Endodermal cell (in vitro differentiated cells): Measurements from ENCODE around the gene SLC39A3. TPM values are rescaled to one million over a fixed set of nuclear protein-coding genes. Genes with fewer than 3 reads are reported as not detected.

Source experiments
- DNase-seq: peaks from one replicate; pipeline ENCODE4 v3.0.0-alpha.2; 2017
- H3K27ac ChIP-seq: 2 replicates; pipeline ENCODE4 v1.5.1; 2013; ENCODE audit warnings: mild to moderate bottlenecking, low read depth, low read length, moderate library complexity
- H3K27me3 ChIP-seq: 2 replicates; pipeline ENCODE4 v1.6.1; 2013; ENCODE audit warnings: mild to moderate bottlenecking, low read length, moderate library complexity; ENCODE audit not compliant: insufficient read depth, control insufficient read depth, poor library complexity, severe bottlenecking
- H3K36me3 ChIP-seq: 2 replicates; pipeline ENCODE4 v1.7.0; 2013; ENCODE audit warnings: mild to moderate bottlenecking, low read length, moderate library complexity; ENCODE audit not compliant: control insufficient read depth, insufficient read depth
- H3K4me1 ChIP-seq: one replicate; pipeline ENCODE4 v1.7.0; 2013; ENCODE audit warnings: low read length; ENCODE audit not compliant: control insufficient read depth, insufficient read depth
- H3K4me3 ChIP-seq: 2 replicates; pipeline ENCODE4 v1.5.1; 2013; ENCODE audit warnings: mild to moderate bottlenecking, low read length, moderate library complexity
- H3K9ac ChIP-seq: 2 replicates; pipeline ENCODE4 v1.6.1; 2013; ENCODE audit warnings: mild to moderate bottlenecking, low read length, moderate library complexity; ENCODE audit not compliant: poor library complexity, severe bottlenecking; ENCODE audit errors: extremely low read depth
- H3K9me3 ChIP-seq: 2 replicates; pipeline ENCODE4 v1.6.1; 2013; ENCODE audit warnings: mild to moderate bottlenecking, low read length, moderate library complexity; ENCODE audit not compliant: control insufficient read depth
- H3K27ac Mint-ChIP-seq: 2 replicates; pipeline ENCODE4 v1.8.0; 2020; ENCODE audit warnings: mixed read lengths
- H3K27me3 Mint-ChIP-seq: 2 replicates; pipeline ENCODE4 v1.8.0; 2021; ENCODE audit warnings: mild to moderate bottlenecking, mixed read lengths; ENCODE audit not compliant: insufficient read depth
- H3K36me3 Mint-ChIP-seq: 2 replicates; pipeline ENCODE4 v1.8.0; 2020; ENCODE audit warnings: low read depth, mixed read lengths
- H3K4me1 Mint-ChIP-seq: 2 replicates; pipeline ENCODE4 v1.8.0; 2020; ENCODE audit warnings: mixed read lengths
- H3K4me3 Mint-ChIP-seq: 2 replicates; pipeline ENCODE4 v1.8.0; 2020; ENCODE audit warnings: mild to moderate bottlenecking, moderate library complexity, mixed read lengths
- H3K9me3 Mint-ChIP-seq: 2 replicates; pipeline ENCODE4 v1.8.0; 2020; ENCODE audit warnings: mild to moderate bottlenecking, mixed read lengths
- CTCF ChIP-seq: fragments of 200-600 bp; sonication (generic); conservative IDR thresholded peaks from 2 replicates; pipeline ENCODE4 v1.5.0; 2021; ENCODE audit warnings: antibody characterized with exemption, mild to moderate bottlenecking
- WGBS, 2 experiments: methylation state at CpG; one replicate each; pipeline versions ENCODE4 v1.1.5 to v1.1.7; 2013; ENCODE audit warnings: missing lambda C conversion rate in 2 of 2, mixed read lengths in 1 of 2; ENCODE audit not compliant: insufficient coverage in 1 of 2, insufficient read length in 1 of 2; 5-methylcytosine and 5-hydroxymethylcytosine counted together
- total RNA-seq, 2 donors: library from RNA; stranded (reverse); fragmentation: NEBNext Ultra II Directional in 1 of 2; extraction: Animal tissue kit (Norgen Biotek cat#: 25700) in 1 of 2; gene quantifications; 2 replicates in 1 of 2; 3 replicates in 1 of 2; pipeline ENCODE4 v1.2.1, GENCODE V29; 2021

The SLC39A3 gene
- total RNA-seq, 2 donors from 2014 or later: 25.3 to 28.6 TPM

DNA sequence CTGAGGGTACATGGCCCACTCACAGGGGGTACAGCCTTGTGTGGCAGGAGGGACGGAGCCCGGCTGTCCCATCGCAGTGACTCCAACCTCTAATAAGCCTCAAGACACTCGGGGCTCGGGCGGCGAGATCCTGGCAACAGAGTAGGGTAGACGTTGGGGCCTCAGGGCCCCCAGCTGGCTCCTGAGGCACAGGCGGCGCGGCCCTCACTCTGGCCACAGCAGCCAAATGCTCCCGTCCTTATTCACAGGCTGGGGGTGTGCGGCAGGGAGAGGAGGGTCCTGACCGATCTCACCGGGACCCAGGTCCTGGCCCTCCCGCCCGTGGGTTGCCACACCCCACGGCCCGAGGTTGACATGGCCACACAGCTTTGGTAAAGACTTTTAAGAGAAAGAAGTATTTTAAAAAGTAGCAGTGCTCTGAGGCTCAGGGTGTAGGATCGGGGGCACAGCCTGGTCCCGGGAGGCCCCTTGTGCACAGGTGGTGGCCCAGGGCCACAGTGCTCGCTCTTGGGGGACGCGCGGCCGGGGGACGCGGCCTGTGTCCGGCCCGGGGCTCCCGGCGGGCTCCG is 7.6 kb downstream of the SLC39A3 start:
- Histone ChIP-seq H3K9ac (no peak overlapping the region), H3K36me3 (peaks cover 17% of the 10 kb centered on the region), H3K4me3 (no peak overlapping the region), H3K27me3 (no peaks in the 10 kb centered on the region), H3K27ac (no peak overlapping the region), H3K9me3 (peaks cover 6% of the 10 kb centered on the region), H3K4me1 (no peaks in the 10 kb centered on the region)
- WGBS, 2 experiments: 92 to 96% methylated on average over 9 to 33 of the region's 33 CpGs
- no peak for DNase-seq
- Mint-ChIP-seq H3K4me1 (no peaks in the 10 kb centered on the region), H3K4me3 (no peak overlapping the region), H3K27me3 (peaks cover 4% of the 10 kb centered on the region), H3K36me3 (peaks cover 35% of the 10 kb centered on the region), H3K27ac (no peak overlapping the region), H3K9me3 (peaks cover 3% of the 10 kb centered on the region)
- TF ChIP-seq CTCF: no peak

DNA sequence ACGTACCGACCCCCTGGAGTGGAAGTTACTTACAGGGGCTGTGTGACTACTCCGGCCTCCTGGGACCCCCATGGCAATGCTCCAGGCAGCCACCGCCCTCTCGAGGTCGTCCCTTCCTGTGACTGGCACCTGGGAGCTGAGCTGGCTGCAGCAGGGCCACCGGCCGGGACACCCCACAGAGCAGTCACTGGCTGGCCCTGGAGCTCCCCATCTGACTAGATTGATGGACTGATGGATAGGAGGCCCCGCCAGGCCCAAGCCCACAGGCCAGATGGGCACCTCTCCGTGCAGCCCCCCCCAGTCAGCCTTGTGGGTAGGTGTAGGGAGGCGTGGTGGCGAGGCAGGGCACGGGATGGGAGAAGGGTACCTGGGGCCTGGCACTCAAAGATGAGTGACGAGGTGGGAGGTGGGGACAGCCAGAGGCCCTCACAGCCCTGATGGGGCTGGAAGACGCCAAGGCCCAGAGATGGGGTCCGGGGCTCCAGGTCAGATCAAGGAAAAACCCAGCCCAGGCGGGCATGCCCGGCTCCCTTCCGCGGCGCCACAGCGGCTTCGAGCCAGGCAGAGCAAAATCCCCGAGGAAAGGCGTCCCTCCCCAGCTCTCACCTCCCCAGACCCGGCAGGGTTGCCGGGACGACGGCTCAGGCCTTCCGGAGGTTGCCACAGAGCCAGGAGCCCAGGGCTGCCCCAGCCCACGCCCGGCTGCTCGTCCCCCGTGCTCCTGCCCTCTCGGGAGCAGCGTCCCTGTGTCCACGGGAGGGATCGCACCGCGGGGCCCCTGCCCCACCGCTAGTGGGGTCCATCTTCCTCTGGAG is 8.4 kb downstream of the SLC39A3 start:
- Histone ChIP-seq H3K27ac (no peak overlapping the region), H3K9me3 (peaks cover under 1% of the 10 kb centered on the region), H3K27me3 (no peaks in the 10 kb centered on the region), H3K4me1 (no peaks in the 10 kb centered on the region), H3K4me3 (no peak overlapping the region), H3K9ac (no peak overlapping the region), H3K36me3 (peaks cover 10% of the 10 kb centered on the region)
- TF ChIP-seq CTCF: no peak
- no peaks in the 10 kb centered on the region for H3K4me1 Mint-ChIP-seq
- H3K27ac Mint-ChIP-seq: no peak overlapping the region
- DNase-seq: no peak
- H3K36me3 Mint-ChIP-seq: peaks cover 26% of the 10 kb centered on the region
- peaks cover 10% of the 10 kb centered on the region for H3K27me3 Mint-ChIP-seq
- no peaks in the 10 kb centered on the region for H3K9me3 Mint-ChIP-seq
- H3K4me3 Mint-ChIP-seq: no peak overlapping the region
- 86 to 91% methylated on average over 16 to 41 of the region's 41 CpGs for WGBS, 2 experiments

- Histone ChIP-seq H3K9ac (no peak overlapping the region), H3K27ac (no peak overlapping the region), H3K9me3 (no peaks in the 10 kb centered on the region), H3K4me1 (no peaks in the 10 kb centered on the region), H3K4me3 (no peak overlapping the region), H3K27me3 (no peaks in the 10 kb centered on the region), H3K36me3 (peaks cover 4% of the 10 kb centered on the region)
- Mint-ChIP-seq H3K27ac (no peak overlapping the region), H3K27me3 (peaks cover 13% of the 10 kb centered on the region), H3K9me3 (no peaks in the 10 kb centered on the region), H3K36me3 (peaks cover 14% of the 10 kb centered on the region), H3K4me3 (no peak overlapping the region), H3K4me1 (no peaks in the 10 kb centered on the region)
- DNase-seq: no peak
- 92 to 93% methylated on average over 10 to 26 of the region's 26 CpGs for WGBS, 2 experiments
- TF ChIP-seq CTCF: no peak
These were observed 9.6 kb downstream of the SLC39A3 start for GRCh38 chr19:2729943-2730818.
